Uterus (tissue), 4 donors: ENCODE data around the gene CDH2. TPM values are rescaled to one million over a fixed set of nuclear protein-coding genes. Genes with fewer than 3 reads are reported as not detected.

Experiments
- DNase-seq, 2 donors: peaks; one replicate each; pipeline ENCODE4 v3.0.0-alpha.2; 2019 to 2020
- H3K27ac ChIP-seq, 2 donors: fragments of 200-600 bp; sonication (generic); 1 replicate in 1 of 2; 2 replicates in 1 of 2; pipeline ENCODE4 v1.5.1; 2016 to 2018
- H3K27me3 ChIP-seq, 2 donors: fragments of 200-600 bp; sonication (generic); one replicate each; pipeline ENCODE4 v1.5.1; 2018 to 2019; ENCODE audit warnings: control low read depth in 1 of 2
- H3K36me3 ChIP-seq, 2 donors: fragments of 200-600 bp; sonication (generic); one replicate each; pipeline ENCODE4 v1.5.1; 2019; ENCODE audit warnings: control low read depth in 1 of 2
- H3K4me1 ChIP-seq, 2 donors: fragments of 200-600 bp; sonication (generic); one replicate each; pipeline ENCODE4 v1.5.1; 2018 to 2019; ENCODE audit warnings: control low read depth in 1 of 2
- H3K4me3 ChIP-seq, 2 donors: fragments of 200-600 bp; sonication (generic); 1 replicate in 1 of 2; 2 replicates in 1 of 2; pipeline ENCODE4 v1.5.1; 2018 to 2019; ENCODE audit warnings: mild to moderate bottlenecking in 1 of 2
- H3K9me3 ChIP-seq, 2 donors: fragments of 200-600 bp; sonication (generic); one replicate each; pipeline ENCODE4 v1.5.1; 2019; ENCODE audit warnings: control low read depth in 1 of 2
- CTCF ChIP-seq, 4 experiments: fragments of 200-600 bp in 2 of 4; fragments of 450-650 bp in 2 of 4; sonication (generic) in 2 of 4; IDR thresholded peaks; one replicate each; pipeline ENCODE4 v1.5.1; 2016 to 2019; ENCODE audit warnings: antibody characterized with exemption in 4 of 4, mild to moderate bottlenecking in 2 of 4, moderate library complexity in 1 of 4
- POLR2A ChIP-seq, 2 donors: fragments of 450-650 bp; IDR thresholded peaks; one replicate each; pipeline ENCODE4 v1.6.1; 2016; ENCODE audit warnings: antibody characterized with exemption in 2 of 2, mild to moderate bottlenecking in 1 of 2, moderate library complexity in 1 of 2
- intact Hi-C: fragments of 100-400 bp; cut with DNase I; formaldehyde crosslinking; loops from one replicate; pipeline ENCODE4 v1.15.1; 2023; ENCODE audit warnings: low total_unique reads
- total RNA-seq, 4 donors: library from RNA; depleted of rRNA in 3 of 4; stranded (reverse); fragments of >200 nt in 3 of 4; gene quantifications; one replicate each; pipeline versions ENCODE4 v1.1.0 to v1.2.4, GENCODE V29; 2014 to 2023
- donor health status: DM: yes; HTN: yes; CAD: no.

CDH2 gene
- total RNA-seq, 4 donors from 2014 or later = 0.26 to 58.2 (median 1.9) TPM

- H3K27ac ChIP-seq = no peak overlapping the region
- no peaks in the 10 kb centered on the region for H3K36me3 ChIP-seq
- H3K4me3 ChIP-seq = no peak overlapping the region
- DNase-seq = no peak
- H3K9me3 ChIP-seq = no peaks in the 10 kb centered on the region
- intact Hi-C loops = no loop called here
- H3K27me3 ChIP-seq = no peaks in the 10 kb centered on the region
- H3K4me1 ChIP-seq = no peaks in the 10 kb centered on the region
- TF ChIP-seq CTCF (IDR thresholded peaks at IDR 0.05) = no peak
- TF ChIP-seq POLR2A (IDR thresholded peaks at IDR 0.05) = no peak
Measured at GRCh38 chr18:28071199-28071598, 105.7 kb downstream of the CDH2 start.

GRCh38 chr18:28068207-28068606 lies 108.7 kb downstream of the CDH2 start:
- no peaks in the 10 kb centered on the region for H3K27me3 ChIP-seq
- H3K27ac ChIP-seq = peak overlapping the region in 1 of 2 donors; percentile 37
- H3K4me1 ChIP-seq = no peaks in the 10 kb centered on the region
- DNase-seq = no peak
- H3K9me3 ChIP-seq = no peaks in the 10 kb centered on the region
- no peaks in the 10 kb centered on the region for H3K36me3 ChIP-seq
- intact Hi-C loops = no loop called here
- H3K4me3 ChIP-seq = no peak overlapping the region
- TF ChIP-seq POLR2A (IDR thresholded peaks at IDR 0.05) (no peak), CTCF (IDR thresholded peaks at IDR 0.05) (no peak)

GRCh38 chr18:28067346-28067745 lies 109.6 kb downstream of the CDH2 start:
- Histone ChIP-seq H3K27me3 (no peaks in the 10 kb centered on the region), H3K4me1 (no peaks in the 10 kb centered on the region), H3K4me3 (no peak overlapping the region), H3K9me3 (no peaks in the 10 kb centered on the region), H3K27ac (no peak overlapping the region), H3K36me3 (no peaks in the 10 kb centered on the region)
- intact Hi-C loops = no loop called here
- no peak for TF ChIP-seq CTCF (IDR thresholded peaks at IDR 0.05)
- TF ChIP-seq POLR2A (IDR thresholded peaks at IDR 0.05) = no peak
- no peak for DNase-seq

DNA sequence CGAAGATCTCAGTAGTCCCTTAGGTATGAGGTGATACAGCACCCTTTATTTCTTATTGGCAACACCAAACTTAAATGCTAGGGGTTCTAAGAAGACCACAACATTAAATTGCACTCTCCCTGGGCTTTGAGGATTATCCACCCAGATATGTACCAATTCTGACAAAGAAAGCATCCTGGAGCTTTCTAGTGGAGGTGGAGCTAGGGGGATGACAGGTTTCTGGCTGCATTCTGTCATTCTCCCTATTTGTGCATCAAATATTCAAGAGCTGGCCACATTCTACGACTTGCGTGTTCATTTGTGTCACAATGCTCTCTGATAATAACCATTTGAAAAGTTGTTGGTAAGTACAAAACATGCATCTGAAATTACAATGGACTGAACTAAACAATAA lies 111.1 kb downstream of the CDH2 start:
- intact Hi-C loops = no loop called here
- Histone ChIP-seq H3K27me3 (no peaks in the 10 kb centered on the region), H3K27ac (no peak overlapping the region), H3K4me3 (no peak overlapping the region), H3K36me3 (no peaks in the 10 kb centered on the region), H3K4me1 (no peaks in the 10 kb centered on the region), H3K9me3 (no peaks in the 10 kb centered on the region)
- DNase-seq = no peak
- no peak for TF ChIP-seq POLR2A (IDR thresholded peaks at IDR 0.05)
- TF ChIP-seq CTCF (IDR thresholded peaks at IDR 0.05) = no peak

DNA sequence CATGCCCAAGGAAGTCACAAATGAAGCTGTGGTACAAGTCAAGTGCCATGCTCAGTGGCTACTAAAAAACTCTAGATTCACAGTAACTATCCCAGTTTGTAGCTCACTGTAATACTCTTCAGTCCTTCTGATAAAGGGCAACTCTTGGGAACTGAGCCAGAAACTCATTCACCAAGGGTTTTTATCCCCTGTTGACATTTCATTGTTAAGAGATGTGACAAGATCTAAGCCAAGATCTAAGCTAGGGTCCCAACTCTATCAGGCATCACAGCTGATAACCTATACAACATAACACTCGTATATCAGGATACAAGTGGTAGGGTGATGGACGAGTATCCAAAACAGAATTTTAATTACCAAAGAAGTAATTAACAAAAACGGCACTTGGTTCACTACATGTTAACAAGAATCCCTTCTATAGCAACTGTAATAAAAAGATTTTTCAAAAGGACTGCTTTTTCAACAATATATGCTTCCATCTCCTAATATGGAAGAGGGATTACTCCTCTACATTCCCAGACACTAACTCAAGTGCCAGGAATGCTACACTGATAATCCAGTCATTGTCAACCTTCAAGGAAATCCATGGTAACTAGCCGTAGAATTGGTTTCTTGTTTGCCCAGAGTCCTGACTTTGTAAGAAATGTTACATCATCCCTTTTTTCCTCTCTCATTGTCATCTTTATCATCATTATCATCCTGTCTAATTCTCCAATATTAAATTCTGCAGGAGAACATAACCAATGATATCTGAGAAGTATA lies 111.7 kb downstream of the CDH2 start:
- H3K4me1 ChIP-seq = no peaks in the 10 kb centered on the region
- intact Hi-C loops = no loop called here
- no peak overlapping the region for H3K27ac ChIP-seq
- DNase-seq = no peak
- no peak overlapping the region for H3K4me3 ChIP-seq
- H3K27me3 ChIP-seq = no peaks in the 10 kb centered on the region
- TF ChIP-seq POLR2A (IDR thresholded peaks at IDR 0.05) = no peak
- no peak for TF ChIP-seq CTCF (IDR thresholded peaks at IDR 0.05)
- no peaks in the 10 kb centered on the region for H3K9me3 ChIP-seq
- H3K36me3 ChIP-seq = no peaks in the 10 kb centered on the region
